Measurements from ENCODE around the gene ST14.
"Not testable (repeated sequence)": the region's sequence is repeated elsewhere in the genome, so short reads cannot be mapped to it uniquely, and the experiment has no call there.

Gene ST14

GRCh38 chr11:130237282-130238006 is 77.9 kb downstream of the ST14 start:
- no peak for DNase-seq (ENCODE audit: low read depth)

DNA sequence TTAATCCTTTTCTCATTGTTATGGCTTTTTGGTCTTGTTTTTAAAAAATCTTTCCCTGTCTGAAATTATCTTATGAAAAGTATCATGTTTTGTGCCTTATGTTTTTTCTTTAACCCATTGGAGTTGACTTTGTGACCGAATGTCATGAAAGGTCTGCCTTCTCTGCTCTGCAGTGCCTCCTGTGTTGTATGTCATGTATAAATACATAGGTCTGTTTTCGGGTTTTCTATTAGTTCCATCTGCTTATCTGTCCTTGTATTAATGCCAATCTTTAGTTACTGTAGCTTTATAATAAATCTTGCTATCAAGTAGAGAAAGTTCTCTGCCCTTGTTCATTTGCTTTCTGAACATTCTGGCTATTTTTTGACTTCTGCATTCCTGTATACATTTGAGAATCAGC is 82.1 kb downstream of the ST14 start:
- no peak for DNase-seq (ENCODE audit: low read depth)

DNA sequence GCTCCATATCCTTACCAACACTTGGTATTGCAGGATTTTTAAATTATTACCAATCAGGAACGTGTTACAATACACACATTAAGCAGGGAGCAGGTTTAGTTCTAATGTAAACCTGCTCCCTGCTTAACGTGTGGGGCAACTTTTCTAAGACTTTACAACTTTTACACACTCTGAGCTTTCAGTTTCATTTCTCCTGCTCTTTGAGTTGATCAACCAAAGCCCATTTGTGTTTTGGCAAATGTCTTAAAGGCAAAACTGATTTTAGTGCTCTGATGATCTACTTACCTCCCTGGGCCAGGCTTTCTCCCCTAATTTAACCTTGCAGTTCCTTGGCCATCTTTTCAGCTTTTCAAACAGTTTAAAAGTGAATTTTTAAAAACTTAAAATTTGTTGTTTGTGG is 84.2 kb downstream of the ST14 start:
- no peak for DNase-seq (ENCODE audit: low read depth)

DNA sequence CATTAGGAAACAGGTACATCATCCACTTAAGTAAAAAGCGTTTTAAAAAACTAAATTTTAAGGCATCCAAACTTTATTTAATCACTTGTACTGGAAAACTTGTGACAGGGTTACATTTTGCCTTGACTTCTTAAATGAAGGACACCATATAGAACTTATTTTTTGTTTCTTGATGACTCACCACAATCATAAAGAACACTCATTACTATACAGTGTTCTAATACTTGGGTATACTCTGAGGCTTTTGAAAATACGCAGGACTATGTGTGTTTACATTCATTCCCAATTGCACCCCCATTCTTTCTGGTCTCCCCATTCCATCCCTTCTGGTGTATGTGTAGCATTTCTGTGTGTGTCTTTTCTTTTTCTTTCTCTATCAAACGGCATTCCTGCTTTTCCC is 85.3 kb downstream of the ST14 start:
- no peak for DNase-seq (ENCODE audit: low read depth)

DNA sequence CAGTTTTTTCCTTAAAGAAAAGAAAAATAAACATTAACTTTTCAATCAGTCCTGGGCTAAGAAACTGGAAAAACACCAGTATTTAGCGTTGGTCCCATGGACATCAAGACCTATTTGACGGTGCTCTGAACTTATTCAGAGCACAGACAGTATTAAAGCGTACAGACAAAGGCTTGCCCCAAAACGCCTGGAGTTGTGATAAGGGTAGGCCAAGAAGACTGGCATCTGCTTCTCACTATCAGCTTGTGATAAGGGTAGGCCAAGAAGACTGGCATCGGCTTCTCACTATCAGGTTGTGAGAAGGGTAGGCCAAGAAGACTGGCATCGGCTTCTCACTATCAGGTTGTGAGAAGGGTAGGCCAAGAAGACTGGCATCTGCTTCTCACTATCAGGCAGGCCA is 85.8 kb downstream of the ST14 start:
- DNase-seq (ENCODE audit: low read depth): not testable (repeated sequence)

- DNase-seq (ENCODE audit: low read depth): no peak
Observed at GRCh38 chr11:130246270-130246669, 86.7 kb downstream of the ST14 start.

- DNase-seq (ENCODE audit: low read depth): no peak
Observed at GRCh38 chr11:130246738-130247137, 87.2 kb downstream of the ST14 start.

DNA sequence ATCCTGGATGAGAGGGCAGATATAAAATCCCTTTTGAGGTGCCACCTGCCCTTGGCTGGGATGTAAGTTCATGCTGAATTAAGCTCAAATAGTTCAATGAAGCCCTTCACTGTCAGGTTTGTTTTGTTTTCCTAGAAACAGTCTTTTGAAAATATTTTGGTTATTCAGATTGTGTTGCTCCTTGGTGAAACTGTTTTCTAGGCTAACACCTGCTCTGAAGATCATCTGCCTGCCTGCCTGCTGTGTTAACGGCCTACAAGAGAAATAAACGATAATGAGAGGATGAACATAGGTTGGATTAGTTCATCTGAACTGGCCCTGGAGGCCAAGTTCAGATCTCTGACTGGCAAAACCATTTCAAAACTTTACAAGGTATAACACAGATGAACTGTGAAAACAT is 87.7 kb downstream of the ST14 start:
- no peak for DNase-seq (ENCODE audit: low read depth)

- no peak for DNase-seq (ENCODE audit: low read depth)
Observed at GRCh38 chr11:130249371-130249770, 89.8 kb downstream of the ST14 start.

GRCh38 chr11:130249929-130250328 is 90.3 kb downstream of the ST14 start:
- not testable (repeated sequence) for DNase-seq (ENCODE audit: low read depth)

GRCh38 chr11:130251763-130252162 is 92.2 kb downstream of the ST14 start:
- not testable (repeated sequence) for DNase-seq (ENCODE audit: low read depth)

Measured in HS-27A (cell line).